SH-SY5Y (cell line): ENCODE measurements around the gene MACF1.

Experiments used
- GATA2 ChIP-seq: IDR thresholded peaks from 2 replicates; pipeline ENCODE4 v1.6.1; 2011; ENCODE audit warnings: mild to moderate bottlenecking, low read depth, low read length
- GATA3 ChIP-seq: IDR thresholded peaks from 2 replicates; pipeline ENCODE4 v1.6.1; 2011; ENCODE audit warnings: low read depth, mild to moderate bottlenecking, low read length, moderate library complexity

Gene MACF1

DNA sequence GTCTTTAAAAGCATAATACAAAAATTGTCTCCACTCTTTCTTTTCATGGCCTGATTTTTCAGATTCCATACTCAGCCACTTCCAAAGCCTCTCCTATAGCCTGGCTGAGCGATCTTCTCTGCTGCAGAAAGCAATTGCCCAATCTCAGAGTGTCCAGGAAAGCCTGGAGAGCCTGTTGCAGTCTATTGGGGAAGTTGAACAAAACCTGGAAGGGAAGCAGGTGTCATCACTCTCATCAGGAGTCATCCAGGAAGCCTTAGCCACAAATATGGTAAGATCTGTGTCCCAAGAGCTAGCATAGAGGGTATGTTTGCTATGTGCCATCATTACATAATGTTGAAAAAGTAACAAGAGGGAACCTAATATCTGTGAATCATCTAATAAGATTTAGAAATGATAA lies 156.2 kb downstream of the MACF1 start:
- TF ChIP-seq GATA3 (no peak), GATA2 (no peak)

DNA sequence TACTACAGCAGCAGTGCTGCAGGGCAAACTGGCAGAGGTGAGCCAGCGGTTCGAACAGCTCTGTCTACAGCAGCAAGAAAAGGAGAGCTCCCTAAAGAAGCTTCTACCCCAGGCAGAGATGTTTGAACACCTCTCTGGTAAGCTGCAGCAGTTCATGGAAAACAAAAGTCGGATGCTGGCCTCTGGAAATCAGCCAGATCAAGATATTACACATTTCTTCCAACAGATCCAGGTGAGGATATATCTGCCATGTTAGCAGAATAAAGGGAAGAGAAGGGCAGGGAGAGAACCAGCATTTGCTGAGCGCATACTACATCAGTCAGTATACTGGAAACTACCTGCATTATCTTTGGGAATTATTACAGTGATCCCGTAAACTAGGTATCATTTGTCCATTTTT lies 157.0 kb downstream of the MACF1 start:
- no peak for TF ChIP-seq GATA2
- TF ChIP-seq GATA3, result no peak

DNA sequence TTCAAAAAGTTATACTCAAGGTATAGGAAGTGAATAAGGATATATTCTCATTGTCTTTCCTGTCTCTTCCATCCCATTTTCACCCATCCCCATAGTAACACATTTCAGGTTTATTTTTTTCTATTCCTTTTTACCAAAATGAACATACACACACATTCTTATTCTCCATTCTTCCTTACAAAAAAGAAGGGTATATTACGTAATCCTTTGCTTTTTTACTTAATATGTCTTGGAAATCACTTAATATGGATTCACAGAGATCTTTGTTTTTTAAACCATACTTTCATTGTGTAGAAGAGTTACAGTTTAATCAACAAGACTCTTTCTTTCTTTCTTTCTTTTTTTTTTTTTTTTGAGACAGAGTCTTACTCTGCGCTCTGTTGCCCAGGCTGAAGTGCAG lies 158.8 kb downstream of the MACF1 start:
- no peak for TF ChIP-seq GATA3
- no peak for TF ChIP-seq GATA2

DNA sequence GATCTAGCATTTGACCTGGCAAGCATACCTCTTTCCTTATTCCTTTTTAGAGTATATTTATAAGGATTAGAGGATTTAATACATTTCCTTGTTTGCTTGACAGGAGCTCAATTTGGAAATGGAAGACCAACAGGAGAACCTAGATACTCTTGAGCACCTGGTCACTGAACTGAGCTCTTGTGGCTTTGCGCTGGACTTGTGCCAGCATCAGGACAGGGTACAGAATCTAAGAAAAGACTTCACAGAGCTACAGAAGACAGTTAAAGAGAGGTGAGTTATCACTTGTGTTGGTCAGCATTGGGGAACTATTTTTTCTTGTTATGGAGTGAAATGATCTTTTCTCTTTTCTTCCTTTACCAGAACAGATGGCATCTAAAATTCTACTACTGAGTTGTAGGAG lies 163.6 kb downstream of the MACF1 start:
- no peak for TF ChIP-seq GATA3
- no peak for TF ChIP-seq GATA2

DNA sequence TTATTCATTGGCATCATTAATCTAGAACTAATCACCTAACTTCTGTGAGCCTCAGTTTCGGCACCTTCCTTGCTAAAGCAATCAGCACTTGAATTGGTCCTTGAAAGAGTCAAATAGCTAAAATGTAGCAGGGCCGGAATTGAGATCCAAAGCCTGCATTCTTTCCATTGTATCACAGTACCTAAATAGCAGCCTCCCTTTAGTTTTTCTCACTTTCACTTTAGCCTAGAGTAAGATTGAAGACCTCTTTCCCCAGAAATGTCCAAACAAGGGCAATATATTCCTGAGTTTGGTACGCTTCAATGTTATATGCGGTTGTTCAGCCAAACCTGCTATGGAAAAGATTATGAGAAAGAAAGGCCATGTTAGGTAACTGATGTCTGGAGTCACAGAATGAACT lies 165.1 kb downstream of the MACF1 start:
- TF ChIP-seq GATA2, result no peak
- TF ChIP-seq GATA3, result no peak

DNA sequence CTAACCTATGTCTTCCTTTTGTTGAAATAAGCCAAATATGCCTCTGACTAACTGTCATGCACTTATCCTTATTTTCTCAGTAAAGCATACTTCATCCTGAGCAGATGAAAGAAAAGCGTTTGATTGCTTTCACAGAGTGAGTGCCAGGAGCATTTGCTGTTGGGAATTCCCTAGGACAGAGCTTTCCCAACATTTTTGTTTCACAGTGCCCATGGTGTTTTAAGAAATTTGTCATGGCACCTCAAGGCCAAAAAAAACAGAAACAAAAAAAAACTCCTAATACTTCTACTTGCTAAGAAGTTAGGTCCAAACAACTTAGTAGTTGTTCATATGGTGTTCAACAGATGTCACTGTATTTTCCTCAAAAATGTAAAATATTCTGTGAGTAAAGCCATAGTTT lies 166.1 kb downstream of the MACF1 start:
- TF ChIP-seq GATA2 (no peak), GATA3 (no peak)

DNA sequence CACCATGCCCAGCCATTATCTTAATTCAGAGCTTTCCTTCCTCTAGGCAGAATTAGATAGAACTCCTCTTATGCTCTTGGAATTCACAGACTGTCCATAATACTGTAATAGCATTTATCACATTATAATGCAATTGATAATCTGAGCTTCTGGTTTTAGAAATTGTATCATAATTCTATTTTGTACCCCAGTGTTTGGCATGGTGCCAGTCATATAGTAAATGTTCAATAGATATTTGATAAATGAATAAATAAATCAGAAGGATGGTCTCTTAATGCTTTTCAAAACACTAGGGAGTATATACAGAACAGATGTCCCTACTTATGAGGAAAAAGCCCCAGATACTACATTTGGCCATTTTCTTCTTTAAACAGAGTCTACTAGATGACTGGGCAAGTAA lies 167.6 kb downstream of the MACF1 start:
- no peak for TF ChIP-seq GATA2

DNA sequence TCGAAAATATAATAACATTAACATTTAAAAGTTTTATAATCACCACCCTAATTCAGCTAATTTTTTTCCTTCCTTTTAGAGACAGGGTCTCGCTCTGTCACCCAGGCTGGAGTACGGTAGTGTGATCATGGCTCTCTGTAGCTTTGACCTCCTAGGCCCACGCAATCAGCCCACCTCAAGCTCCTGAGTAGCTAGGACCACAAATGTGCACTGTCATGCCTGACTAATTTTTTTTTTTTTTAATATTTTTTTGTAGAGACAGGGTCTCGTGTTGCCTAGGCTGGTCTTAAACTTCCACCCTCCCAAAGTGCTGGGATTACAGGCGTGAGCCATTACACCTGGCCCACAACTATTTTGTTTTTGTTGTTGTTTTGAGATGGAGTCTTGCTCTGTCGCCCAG lies 172.2 kb downstream of the MACF1 start:
- no peak for TF ChIP-seq GATA3
- TF ChIP-seq GATA2, result no peak

DNA sequence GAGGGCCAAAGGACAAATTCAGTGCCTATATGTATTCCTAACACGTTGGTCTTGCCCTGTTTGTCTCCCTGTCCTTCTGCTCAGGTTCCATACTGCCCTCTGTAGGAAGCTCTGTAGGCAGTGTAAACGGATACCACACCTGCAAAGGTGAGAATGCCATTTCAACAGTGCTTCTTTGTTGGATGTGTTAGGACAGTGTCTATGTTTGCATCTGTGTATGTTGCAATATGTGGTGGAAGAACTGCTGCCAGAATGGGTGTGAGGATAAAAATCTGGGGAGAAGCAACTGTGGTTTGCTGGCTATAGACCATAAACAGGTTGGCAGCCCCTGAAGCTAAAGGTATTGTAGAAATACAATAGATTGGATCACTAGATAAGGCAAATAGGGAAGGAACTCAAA lies 173.9 kb downstream of the MACF1 start:
- no peak for TF ChIP-seq GATA3
- no peak for TF ChIP-seq GATA2

DNA sequence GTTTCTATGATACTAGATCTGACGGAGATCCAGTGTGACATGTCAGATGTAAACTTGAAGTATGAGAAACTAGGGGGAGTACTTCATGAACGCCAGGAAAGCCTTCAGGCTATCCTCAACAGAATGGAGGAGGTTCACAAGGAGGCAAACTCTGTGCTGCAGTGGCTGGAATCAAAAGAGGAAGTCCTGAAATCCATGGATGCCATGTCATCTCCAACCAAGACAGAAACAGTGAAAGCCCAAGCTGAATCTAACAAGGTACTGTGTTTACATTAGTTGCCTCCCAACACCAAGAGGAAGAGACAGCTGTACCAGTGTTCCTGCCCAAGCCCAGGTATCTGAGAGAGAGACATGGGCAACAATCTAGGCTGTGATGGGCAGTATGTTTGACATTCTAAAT lies 174.7 kb downstream of the MACF1 start:
- TF ChIP-seq GATA2 (no peak), GATA3 (no peak)

DNA sequence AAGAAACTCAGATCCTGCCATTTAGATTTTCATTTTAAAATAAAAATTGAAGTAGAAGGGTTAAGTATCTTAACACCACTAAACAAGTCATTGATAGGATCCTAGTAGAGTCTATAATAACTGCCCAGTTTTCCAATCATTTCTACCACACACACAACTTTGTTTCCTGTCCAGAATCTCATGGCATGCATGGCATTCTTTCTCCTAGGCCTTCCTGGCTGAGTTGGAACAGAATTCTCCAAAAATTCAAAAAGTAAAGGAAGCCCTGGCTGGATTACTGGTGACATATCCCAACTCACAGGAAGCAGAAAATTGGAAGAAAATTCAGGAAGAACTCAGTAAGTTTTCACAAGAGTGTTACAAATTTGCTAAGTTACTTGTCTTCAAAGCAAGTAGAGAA lies 175.5 kb downstream of the MACF1 start:
- TF ChIP-seq GATA3 (no peak), GATA2 (no peak)

DNA sequence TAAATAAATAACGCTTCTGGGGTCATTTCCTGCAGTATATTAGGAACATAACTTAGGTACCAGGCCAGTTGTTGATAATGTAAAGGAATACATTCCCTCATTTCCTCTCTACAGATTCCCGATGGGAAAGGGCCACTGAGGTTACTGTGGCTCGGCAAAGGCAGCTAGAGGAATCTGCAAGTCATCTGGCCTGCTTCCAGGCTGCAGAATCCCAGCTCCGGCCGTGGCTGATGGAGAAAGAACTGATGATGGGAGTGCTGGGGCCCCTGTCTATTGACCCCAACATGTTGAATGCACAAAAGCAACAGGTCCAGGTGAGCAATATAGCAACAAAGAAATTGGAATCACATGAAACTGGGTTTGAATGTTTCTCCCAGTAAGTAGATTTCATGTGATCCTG lies 177.3 kb downstream of the MACF1 start:
- TF ChIP-seq GATA3 (no peak), GATA2 (no peak)

DNA sequence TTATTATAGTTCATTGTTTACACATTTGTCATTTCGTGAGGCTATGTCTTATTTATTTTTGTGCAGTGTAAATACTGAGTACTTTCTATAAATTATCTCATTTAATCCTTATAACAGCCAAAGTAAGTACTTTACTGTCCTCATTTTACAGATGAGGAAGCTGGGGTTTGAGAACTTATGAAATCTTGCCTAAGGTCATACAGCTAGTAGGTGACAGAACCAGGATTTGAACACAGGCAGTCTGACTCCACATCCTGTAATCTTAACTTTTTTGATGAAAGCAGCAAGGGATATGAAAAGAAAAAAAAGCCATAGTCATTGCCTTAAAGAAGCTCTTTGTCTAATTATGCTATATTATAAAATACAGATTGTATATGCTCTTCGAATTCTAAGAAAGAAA lies 179.8 kb downstream of the MACF1 start:
- TF ChIP-seq GATA2 (no peak), GATA3 (no peak)

DNA sequence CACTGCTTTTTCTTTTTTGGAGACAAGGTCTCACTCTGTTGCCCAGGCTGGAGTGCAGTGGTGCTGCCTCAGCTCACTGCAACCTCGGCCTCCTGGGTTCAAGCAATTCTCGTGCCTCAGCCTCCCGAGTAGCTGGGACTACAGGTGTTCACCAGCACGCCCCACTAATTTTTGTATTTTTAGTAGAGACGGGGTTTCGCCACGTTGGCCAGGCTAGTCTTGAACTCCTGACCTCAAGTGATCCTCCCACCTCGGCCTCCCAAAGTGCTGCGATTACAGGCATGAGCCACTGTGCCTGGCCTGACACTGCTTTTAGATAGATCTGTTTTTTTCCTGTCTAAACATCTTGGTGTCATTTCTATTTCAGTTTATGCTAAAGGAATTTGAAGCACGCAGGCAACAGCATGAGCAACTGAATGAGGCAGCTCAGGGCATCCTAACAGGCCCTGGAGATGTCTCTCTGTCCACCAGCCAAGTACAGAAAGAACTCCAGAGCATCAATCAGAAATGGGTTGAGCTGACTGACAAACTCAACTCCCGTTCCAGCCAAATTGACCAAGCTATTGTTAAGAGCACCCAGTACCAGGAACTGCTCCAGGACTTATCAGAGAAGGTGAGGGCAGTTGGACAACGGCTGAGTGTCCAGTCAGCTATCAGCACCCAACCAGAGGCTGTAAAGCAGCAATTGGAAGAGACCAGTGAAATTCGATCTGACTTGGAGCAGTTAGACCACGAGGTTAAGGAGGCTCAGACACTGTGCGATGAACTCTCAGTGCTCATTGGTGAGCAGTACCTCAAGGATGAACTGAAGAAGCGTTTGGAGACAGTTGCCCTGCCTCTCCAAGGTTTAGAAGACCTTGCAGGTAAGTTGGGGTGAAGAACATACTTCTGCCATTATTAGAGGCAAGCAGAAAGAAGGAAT lies 180.8 kb downstream of the MACF1 start:
- TF ChIP-seq GATA3, result no peak
- TF ChIP-seq GATA2, result no peak

DNA sequence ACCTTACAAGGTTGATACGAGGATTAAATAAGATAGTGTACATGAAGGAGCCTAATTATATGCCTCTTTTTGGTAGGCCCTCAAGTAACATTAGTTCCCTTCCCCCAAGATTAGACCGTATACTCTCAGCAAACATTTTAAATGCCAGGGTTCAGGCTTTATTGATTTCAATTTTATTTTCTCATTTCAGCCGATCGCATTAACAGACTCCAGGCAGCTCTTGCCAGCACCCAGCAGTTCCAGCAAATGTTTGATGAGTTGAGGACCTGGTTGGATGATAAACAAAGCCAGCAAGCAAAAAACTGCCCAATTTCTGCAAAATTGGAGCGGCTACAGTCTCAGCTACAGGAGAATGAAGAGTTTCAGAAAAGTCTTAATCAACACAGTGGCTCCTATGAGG lies 182.5 kb downstream of the MACF1 start:
- TF ChIP-seq GATA3 (no peak), GATA2 (no peak)

DNA sequence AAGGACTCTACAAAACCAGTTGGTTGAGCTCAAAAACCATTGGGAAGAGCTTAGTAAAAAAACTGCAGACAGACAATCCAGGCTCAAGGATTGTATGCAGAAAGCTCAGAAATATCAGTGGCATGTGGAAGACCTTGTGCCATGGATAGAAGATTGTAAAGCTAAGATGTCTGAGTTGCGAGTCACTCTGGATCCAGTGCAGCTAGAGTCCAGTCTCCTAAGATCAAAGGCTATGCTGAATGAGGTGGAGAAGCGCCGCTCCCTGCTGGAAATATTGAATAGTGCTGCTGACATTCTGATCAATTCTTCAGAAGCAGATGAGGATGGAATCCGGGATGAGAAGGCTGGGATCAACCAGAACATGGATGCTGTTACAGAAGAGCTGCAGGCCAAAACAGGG lies 183.0 kb downstream of the MACF1 start:
- TF ChIP-seq GATA2 (no peak), GATA3 (no peak)
